Transverse colon (tissue), 4 donors: ENCODE measurements around the gene ZNF586.

Experiments
- CTCF ChIP-seq, 5 experiments: fragments of 200-600 bp in 3 of 5; fragments of 450-650 bp in 2 of 5; sonication (generic) in 3 of 5; IDR thresholded peaks; 1 replicate in 2 of 5; 2 replicates in 3 of 5; pipeline ENCODE4 v1.5.1; 2016 to 2017; ENCODE audit warnings: antibody characterized with exemption in 5 of 5, inconsistent platforms in 3 of 5, mild to moderate bottlenecking in 2 of 5, moderate library complexity in 1 of 5
- POLR2A ChIP-seq: fragments of 450-650 bp; IDR thresholded peaks from one replicate; pipeline ENCODE4 v1.6.1; 2016; ENCODE audit warnings: antibody characterized with exemption, mild to moderate bottlenecking, moderate library complexity
- POLR2AphosphoS5 ChIP-seq, 3 donors: sonication (generic); formaldehyde crosslinking; IDR thresholded peaks; one replicate each; pipeline ENCODE4 v1.6.1; 2016; ENCODE audit warnings: antibody characterized with exemption in 3 of 3

- peak; percentile 33 to 81 (median 80) for TF ChIP-seq POLR2AphosphoS5 (IDR thresholded peaks at IDR 0.05)
- peak; percentile 58 for TF ChIP-seq POLR2A
- TF ChIP-seq CTCF (IDR thresholded peaks at IDR 0.05), result no peak
Measured at GRCh38 chr19:57769345-57770131, at the start of gene ZNF586.
